T-cell (primary cell): ENCODE measurements around the gene TTC31. TPM values are rescaled to one million over a fixed set of nuclear protein-coding genes. Genes with fewer than 3 reads are reported as not detected.
A peak's percentile ranks its signal among the peaks of the same experiment; 100 is the strongest.

Source experiments
- ATAC-seq, 4 experiments: fragments of 200-7000 bp in 3 of 4; fragments of 150-1000 bp in 1 of 4; cut with Tn5 transposase; replicated peaks in 1 of 4; 1 replicate in 3 of 4; 2 replicates in 1 of 4; pipeline ENCODE4 v1.10.0; 2021; ENCODE audit warnings: moderate library complexity in 3 of 4, mild to moderate bottlenecking in 2 of 4, moderate number of reproducible peaks in 1 of 4
- CTCF ChIA-PET, 2 donors: fragments of 300-600 bp; sonication (Branson Sonifier 250); formaldehyde crosslinking; loops; one replicate each; lab custom pipeline; 2022; ENCODE audit warnings: antibody characterized with exemption in 2 of 2; lab: Charles Lee
- POLR2A ChIA-PET, 2 donors: fragments of 300-600 bp; sonication (Branson Sonifier 250); formaldehyde crosslinking; loops; one replicate each; lab custom pipeline; 2022; ENCODE audit warnings: antibody characterized with exemption in 2 of 2; lab: Charles Lee
- DNase-seq, 35 experiments: peaks; one replicate each; pipeline versions ENCODE4 v3.0.0 to v3.0.0-alpha.2; 2013 to 2023
- H3K27ac ChIP-seq: one replicate; pipeline ENCODE4 v1.5.1; 2013; ENCODE audit warnings: low read length
- H3K27me3 ChIP-seq, 2 experiments: replicated peaks in 1 of 2; 1 replicate in 1 of 2; 2 replicates in 1 of 2; pipeline versions ENCODE4 v1.6.1 to v1.7.0; 2013; ENCODE audit warnings: low read length in 1 of 2, mixed read lengths in 1 of 2; ENCODE audit not compliant: control insufficient read depth in 2 of 2, insufficient read depth in 2 of 2; ENCODE audit errors: extremely low read depth in 1 of 2
- H3K36me3 ChIP-seq, 2 donors: 1 replicate in 1 of 2; 2 replicates in 1 of 2; pipeline versions ENCODE4 v1.6.1 to v1.7.0; 2013; ENCODE audit warnings: low read length in 1 of 2; ENCODE audit not compliant: control insufficient read depth in 2 of 2, insufficient read depth in 1 of 2; ENCODE audit errors: extremely low read depth in 1 of 2
- H3K4me1 ChIP-seq, 2 experiments: 1 replicate in 1 of 2; 2 replicates in 1 of 2; pipeline versions ENCODE4 v1.6.1 to v1.7.0; 2013; ENCODE audit warnings: low read length in 2 of 2, mixed read lengths in 1 of 2; ENCODE audit not compliant: insufficient read depth in 2 of 2, control insufficient read depth in 1 of 2; ENCODE audit errors: extremely low read depth in 1 of 2
- H3K4me3 ChIP-seq, 2 donors: 1 replicate in 1 of 2; 2 replicates in 1 of 2; pipeline versions ENCODE4 v1.5.1 to v1.7.0; 2013; ENCODE audit warnings: mild to moderate bottlenecking in 2 of 2, low read length in 1 of 2, moderate library complexity in 1 of 2; ENCODE audit not compliant: control insufficient read depth in 1 of 2; ENCODE audit errors: extremely low read depth in 1 of 2
- H3K9me3 ChIP-seq: 2 replicates; pipeline ENCODE4 v1.7.0; 2013
- H3K27ac Mint-ChIP-seq, 2 donors: one replicate each; pipeline ENCODE4 v1.8.0; 2020 to 2021; ENCODE audit warnings: mild to moderate bottlenecking in 2 of 2, mixed read lengths in 2 of 2
- H3K27me3 Mint-ChIP-seq, 2 donors: one replicate each; pipeline ENCODE4 v1.8.0; 2021 to 2022; ENCODE audit warnings: mixed read lengths in 2 of 2
- H3K36me3 Mint-ChIP-seq: one replicate; pipeline ENCODE4 v1.8.0; 2021; ENCODE audit warnings: mixed read lengths
- H3K4me1 Mint-ChIP-seq, 3 donors: one replicate each; pipeline ENCODE4 v1.8.0; 2020 to 2022; ENCODE audit warnings: mixed read lengths in 3 of 3, mild to moderate bottlenecking in 1 of 3
- H3K4me3 Mint-ChIP-seq, 3 donors: one replicate each; pipeline ENCODE4 v1.8.0; 2020 to 2022; ENCODE audit warnings: mild to moderate bottlenecking in 3 of 3, mixed read lengths in 3 of 3, moderate library complexity in 3 of 3
- H3K9me3 Mint-ChIP-seq, 3 donors: one replicate each; pipeline ENCODE4 v1.8.0; 2020 to 2022; ENCODE audit warnings: mixed read lengths in 3 of 3
- WGBS: methylation state at CpG from one replicate; pipeline ENCODE4 v1.1.5; 2013; ENCODE audit warnings: missing lambda C conversion rate; ENCODE audit not compliant: insufficient coverage; 5-methylcytosine and 5-hydroxymethylcytosine counted together
- total RNA-seq, 35 experiments: library from RNA in 6 of 35; stranded (reverse) in 6 of 35; fragments of 120-200 nt in 1 of 35; gene quantifications; one replicate each; pipeline versions ENCODE4 v1.2.1 to v1.2.4 and lab custom pipeline; 2013 to 2026

TTC31 gene
- 10 to 100 TPM; 33.1 to 45.8 (median 44.6) TPM for total RNA-seq
- total RNA-seq (2013): 25.7 TPM
- 20.0 to 60.9 (median 37.0) reads per million in 29 experiments for total RNA-seq (lab: John Stamatoyannopoulos, UW)

GRCh38 chr2:74482801-74483674 is at the start of gene TTC31, which contains the start of gene CCDC142:
Gene TTC31, plus strand, starts transcription at chr2:74483081. Its CDS starts 15 bp downstream, at chr2:74483096.
Gene CCDC142, minus strand, starts transcription at chr2:74482998. Its CDS starts 161 bp downstream, at chr2:74482837.
- CTCF ChIA-PET: interaction anchor here (0.6 to 3.3 kb wide), 15 partner anchors 10 to 287 kb away, joined by 3 to 35 read pairs (median 5); partner anchors contain the start of genes DQX1 (in 1 of the 2), INO80B (in 1 of the 2), MRPL53 (in 1 of the 2) and WBP1 (in 1 of the 2)
- peak; percentile 87 to 95 (median 93) for DNase-seq
- WGBS: under 1% methylated on average over 45 of the region's 50 CpGs

GRCh38 chr2:74436111-74436805 is 46.6 kb upstream of the TTC31 start:
- H3K4me3 ChIP-seq: no peak overlapping the region
- POLR2A ChIA-PET: interaction anchor here in 1 of 2 donors (0.6 kb wide), 1 partner anchor 26 kb away, joined by 18 read pairs; no protein-coding TSS in a partner anchor
- 95% methylated on average over 37 of the region's 43 CpGs for WGBS
- no peak overlapping the region for H3K27ac ChIP-seq
- ATAC-seq (no peak), DNase-seq (no peak)
- no peaks in the 10 kb centered on the region for H3K9me3 Mint-ChIP-seq
- H3K4me3 Mint-ChIP-seq: no peak overlapping the region
- peaks cover 11 to 24% of the 10 kb centered on the region in 2 donors for H3K27me3 Mint-ChIP-seq
- H3K27me3 ChIP-seq: peaks cover 0 to 26% of the 10 kb centered on the region in 2 experiments
- CTCF ChIA-PET: no interaction called here
- no peaks in the 10 kb centered on the region for H3K9me3 ChIP-seq
- H3K36me3 Mint-ChIP-seq: no peaks in the 10 kb centered on the region
- H3K36me3 ChIP-seq: no peaks in the 10 kb centered on the region
- peaks cover 6 to 10% (median 10%) of the 10 kb centered on the region in 3 donors for H3K4me1 Mint-ChIP-seq
- H3K27ac Mint-ChIP-seq: no peak overlapping the region
- peaks cover 0 to 16% of the 10 kb centered on the region in 2 experiments for H3K4me1 ChIP-seq

More at GRCh38 chr2:74482801-74483674, at the start of gene TTC31, which contains the start of gene CCDC142:
- POLR2A ChIA-PET: interaction anchor here (0.6 to 1.4 kb wide), 6 partner anchors 9 to 47 kb away, joined by 3 to 6 read pairs (median 4); partner anchors contain the start of genes AUP1 (in 1 of the 2), HTRA2 (in 1 of the 2), MRPL53 (in 1 of the 2) and WBP1 (in 1 of the 2)
- no peaks in the 10 kb centered on the region for H3K9me3 Mint-ChIP-seq
- H3K27me3 Mint-ChIP-seq: no peaks in the 10 kb centered on the region
- H3K27me3 ChIP-seq: no peaks in the 10 kb centered on the region
- H3K4me1 Mint-ChIP-seq: peaks cover 25 to 44% (median 34%) of the 10 kb centered on the region in 3 donors
- H3K27ac ChIP-seq: peak within 1 kb of the TSS; percentile 67
- H3K4me3 ChIP-seq: peak within 1 kb of the TSS; percentile 95 to 98
- peaks cover 0 to 31% of the 10 kb centered on the region in 2 donors for H3K36me3 ChIP-seq
- H3K9me3 ChIP-seq: no peaks in the 10 kb centered on the region
- peaks cover 27% of the 10 kb centered on the region for H3K36me3 Mint-ChIP-seq
- peak; percentile 90 to 94 (median 91) for ATAC-seq
- H3K4me3 Mint-ChIP-seq: peak within 1 kb of the TSS; percentile 91 to 100 (median 99)
- H3K4me1 ChIP-seq: peaks cover 13 to 30% of the 10 kb centered on the region in 2 experiments
- peak within 1 kb of the TSS; percentile 99 to 100 for H3K27ac Mint-ChIP-seq

GRCh38 chr2:74436848-74437695 is 45.8 kb upstream of the TTC31 start:
- Histone ChIP-seq H3K4me1 (peaks cover 0 to 24% of the 10 kb centered on the region in 2 experiments), H3K27me3 (peaks cover 0 to 33% of the 10 kb centered on the region in 2 experiments), H3K27ac (no peak overlapping the region), H3K9me3 (no peaks in the 10 kb centered on the region), H3K36me3 (no peaks in the 10 kb centered on the region), H3K4me3 (no peak overlapping the region)
- Mint-ChIP-seq H3K9me3 (no peaks in the 10 kb centered on the region), H3K4me1 (peaks cover 7 to 11% (median 10%) of the 10 kb centered on the region in 3 donors), H3K27ac (no peak overlapping the region), H3K36me3 (no peaks in the 10 kb centered on the region), H3K4me3 (no peak overlapping the region), H3K27me3 (peaks cover 12 to 27% of the 10 kb centered on the region in 2 donors)
- ChIA-PET CTCF (no interaction called here), POLR2A (no interaction called here)
- no peak for DNase-seq
- 73% methylated on average over 4 of the region's 6 CpGs for WGBS
- no peak for ATAC-seq

GRCh38 chr2:74438248-74438647 is 44.6 kb upstream of the TTC31 start:
- Mint-ChIP-seq H3K4me3 (no peak overlapping the region), H3K27me3 (peaks cover 18 to 36% of the 10 kb centered on the region in 2 donors), H3K9me3 (no peaks in the 10 kb centered on the region), H3K4me1 (peaks cover 11 to 14% (median 13%) of the 10 kb centered on the region in 3 donors), H3K27ac (no peak overlapping the region), H3K36me3 (no peaks in the 10 kb centered on the region)
- peaks cover 0 to 26% of the 10 kb centered on the region in 2 experiments for H3K4me1 ChIP-seq
- H3K27ac ChIP-seq: no peak overlapping the region
- 100% methylated on average over 1 of the region's 1 CpG for WGBS
- H3K9me3 ChIP-seq: no peaks in the 10 kb centered on the region
- POLR2A ChIA-PET: no interaction called here
- ATAC-seq: no peak
- DNase-seq: no peak
- H3K36me3 ChIP-seq: no peaks in the 10 kb centered on the region
- H3K27me3 ChIP-seq: peaks cover 4 to 43% of the 10 kb centered on the region in 2 experiments
- no peak overlapping the region for H3K4me3 ChIP-seq
- CTCF ChIA-PET: no interaction called here

GRCh38 chr2:74439373-74439772 is 43.5 kb upstream of the TTC31 start:
- H3K9me3 Mint-ChIP-seq: no peaks in the 10 kb centered on the region
- H3K4me1 ChIP-seq: peaks cover 0 to 26% of the 10 kb centered on the region in 2 experiments
- POLR2A ChIA-PET: no interaction called here
- no peaks in the 10 kb centered on the region for H3K36me3 Mint-ChIP-seq
- WGBS: 63% methylated on average over 1 of the region's 3 CpGs
- H3K4me1 Mint-ChIP-seq: peaks cover 11 to 14% (median 13%) of the 10 kb centered on the region in 3 donors
- H3K27me3 Mint-ChIP-seq: peaks cover 18 to 38% of the 10 kb centered on the region in 2 donors
- no peak overlapping the region for H3K27ac ChIP-seq
- H3K4me3 Mint-ChIP-seq: peak overlapping the region in 1 of 3 donors; percentile 59
- no peaks in the 10 kb centered on the region for H3K36me3 ChIP-seq
- H3K27me3 ChIP-seq: peaks cover 4 to 49% of the 10 kb centered on the region in 2 experiments
- DNase-seq (no peak), ATAC-seq (no peak)
- CTCF ChIA-PET: no interaction called here
- no peak overlapping the region for H3K27ac Mint-ChIP-seq
- no peaks in the 10 kb centered on the region for H3K9me3 ChIP-seq
- no peak overlapping the region for H3K4me3 ChIP-seq
